HepG2 (cell line): ENCODE measurements around the gene GDPD1. TPM values are rescaled to one million over a fixed set of nuclear protein-coding genes. Genes with fewer than 3 reads are reported as not detected.

Experiments used
- BCLAF1 ChIP-seq: fragments of 450-650 bp; IDR thresholded peaks from 2 replicates; pipeline ENCODE4 v1.6.1; 2017; ENCODE audit warnings: mild to moderate bottlenecking
- CAMTA2 ChIP-seq: sonication (generic); formaldehyde crosslinking; IDR thresholded peaks from 2 replicates; pipeline ENCODE4 v1.4.0; 2020; ENCODE audit warnings: mild to moderate bottlenecking, missing genetic modification reagents, borderline replicate concordance
- CENPT ChIP-seq: sonication (generic); formaldehyde crosslinking; IDR thresholded peaks from 2 replicates; pipeline ENCODE4 v1.8.0; 2022; ENCODE audit warnings: low read depth, mild to moderate bottlenecking, moderate library complexity, missing genetic modification reagents
- FOXK1 ChIP-seq: sonication (generic); formaldehyde crosslinking; IDR thresholded peaks from 2 replicates; pipeline ENCODE4 v1.4.0; 2020; ENCODE audit warnings: low read depth, missing genetic modification reagents, borderline replicate concordance
- KAT2B ChIP-seq: fragments of 150-350 bp; IDR thresholded peaks from 2 replicates; pipeline ENCODE4 v1.6.1; 2014; ENCODE audit warnings: low read depth, low read length, borderline replicate concordance
- KDM6A ChIP-seq: IDR thresholded peaks from 2 replicates; pipeline ENCODE4 v1.6.1; 2016; ENCODE audit warnings: low read depth
- MTF2 ChIP-seq: sonication (generic); formaldehyde crosslinking; IDR thresholded peaks from 2 replicates; pipeline ENCODE4 v1.5.0; 2020; ENCODE audit warnings: missing genetic modification reagents, borderline replicate concordance
- NBN ChIP-seq: fragments of 450-650 bp; conservative IDR thresholded peaks from 2 replicates; pipeline ENCODE4 v1.6.1; 2017
- PHF5A ChIP-seq: IDR thresholded peaks from one replicate; pipeline ENCODE4 v1.6.1; 2018; ENCODE audit warnings: low read depth, missing genetic modification reagents; ENCODE audit not compliant: unreplicated experiment
- SIN3B ChIP-seq: fragments of 150-350 bp; IDR thresholded peaks from 2 replicates; pipeline ENCODE4 v1.6.1; 2014; ENCODE audit warnings: low read length
- SIX1 ChIP-seq: sonication (generic); formaldehyde crosslinking; IDR thresholded peaks from 2 replicates; pipeline ENCODE4 v1.4.0; 2020; ENCODE audit warnings: missing genetic modification reagents, borderline replicate concordance
- SNAI1 ChIP-seq: sonication (generic); formaldehyde crosslinking; IDR thresholded peaks from 2 replicates; pipeline ENCODE4 v1.5.0; 2020; ENCODE audit warnings: mild to moderate bottlenecking, missing genetic modification reagents, borderline replicate concordance
- TBX3 ChIP-seq: fragments of 450-650 bp; IDR thresholded peaks from 2 replicates; pipeline ENCODE4 v1.6.1; 2017; ENCODE audit warnings: antibody characterized with exemption, mild to moderate bottlenecking, inconsistent platforms, borderline replicate concordance
- TEAD3 ChIP-seq: optimal IDR thresholded peaks from 2 replicates; pipeline ENCODE3; 2016; ENCODE audit warnings: borderline replicate concordance
- THAP9 ChIP-seq: sonication (generic); formaldehyde crosslinking; IDR thresholded peaks from 2 replicates; pipeline ENCODE4; 2020; ENCODE audit warnings: missing genetic modification reagents, mild to moderate bottlenecking, borderline replicate concordance
- ZFP37 ChIP-seq: sonication (generic); formaldehyde crosslinking; IDR thresholded peaks from 2 replicates; pipeline ENCODE4 v1.4.0; 2020; ENCODE audit warnings: missing genetic modification reagents, borderline replicate concordance
- ZMAT5 ChIP-seq: sonication (generic); formaldehyde crosslinking; IDR thresholded peaks from 2 replicates; pipeline ENCODE4 v1.5.0; 2020; ENCODE audit warnings: mild to moderate bottlenecking, low read depth, missing genetic modification reagents, borderline replicate concordance
- ZNF34 ChIP-seq: sonication (generic); formaldehyde crosslinking; IDR thresholded peaks from 2 replicates; pipeline ENCODE4 v1.4.0; 2020; ENCODE audit warnings: mild to moderate bottlenecking, missing genetic modification reagents, borderline replicate concordance
- ZNF382 ChIP-seq: sonication (generic); formaldehyde crosslinking; IDR thresholded peaks from 2 replicates; pipeline ENCODE4 v1.5.0; 2020; ENCODE audit warnings: missing genetic modification reagents, mild to moderate bottlenecking, borderline replicate concordance
- ZNF563 ChIP-seq: sonication (generic); formaldehyde crosslinking; IDR thresholded peaks from 2 replicates; pipeline ENCODE4 v1.8.0; 2022; ENCODE audit warnings: mild to moderate bottlenecking, moderate library complexity, missing genetic modification reagents
- ZNF713 ChIP-seq: sonication (generic); formaldehyde crosslinking; IDR thresholded peaks from 2 replicates; pipeline ENCODE4 v1.4.0; 2020; ENCODE audit warnings: mild to moderate bottlenecking, missing genetic modification reagents
- ZNF746 ChIP-seq: sonication (generic); formaldehyde crosslinking; IDR thresholded peaks from 2 replicates; pipeline ENCODE4 v1.8.0; 2022; ENCODE audit warnings: mild to moderate bottlenecking, missing genetic modification reagents
- ZNF780A ChIP-seq: sonication (generic); formaldehyde crosslinking; IDR thresholded peaks from 2 replicates; pipeline ENCODE4 v1.8.0; 2022; ENCODE audit warnings: mild to moderate bottlenecking, missing genetic modification reagents, moderate library complexity
- polyA plus RNA-seq, 8 experiments: library from polyadenylated mRNA; depleted of rRNA in 3 of 8; stranded (reverse) in 7 of 8; unstranded in 1 of 8; fragments of >200 nt; fragmentation: Illumina TruSeq in 4 of 8; extraction: Trizol in 4 of 8; gene quantifications; 2 replicates each; pipeline versions ENCODE4 v1.2.1 to v1.2.3, GENCODE V29; 2011 to 2016; ENCODE audit warnings: low read depth in 4 of 8, missing spikeins in 1 of 8, mixed read lengths in 1 of 8; ENCODE audit not compliant: insufficient read depth in 1 of 8
- total RNA-seq, 5 experiments: library from RNA; depleted of rRNA; stranded (reverse); fragments of >200 nt; fragmentation: Illumina TruSeq; extraction: Trizol; gene quantifications; 2 replicates each; pipeline ENCODE4 v1.2.3, GENCODE V29; 2016; ENCODE audit warnings: low read depth in 1 of 5

Gene GDPD1
- total and polyA plus RNA-seq, 2 of the 13 experiments (the other 11 are each of a cell fraction or from before 2014, with no cell fraction given): 6.0 to 7.7 TPM

GRCh38 chr17:59220328-59221158, at the start of gene GDPD1 (continued):
- TF ChIP-seq ZMAT5 (CRISPR knock-in tag) (no peak), SNAI1 (CRISPR knock-in tag) (peak; percentile 57; the same call in 1 of the 2 replicates), THAP9 (CRISPR knock-in tag) (peak; percentile 90; the same call in 1 of the 2 replicates), CENPT (CRISPR knock-in tag) (no peak), SIN3B (0 out of 2 replicates have a peak, but pooled peaks have one; percentile 43), TEAD3 (peak; percentile 74), KAT2B (no peak), ZFP37 (CRISPR knock-in tag) (no peak), TBX3 (no peak), ZNF34 (CRISPR knock-in tag) (peak; percentile 75; the same call in 1 of the 2 replicates), ZNF746 (CRISPR knock-in tag) (peak; percentile 74; the same call in 1 of the 2 replicates), KDM6A (CRISPR knock-in tag) (no peak), ZNF563 (CRISPR knock-in tag) (no peak), PHF5A (CRISPR knock-in tag) (peak; percentile 36), BCLAF1 (no peak), ZNF713 (CRISPR knock-in tag) (no peak), CAMTA2 (CRISPR knock-in tag) (no peak), FOXK1 (0 out of 2 replicates have a peak, but pooled peaks have one; percentile 33), NBN (no peak), ZNF780A (CRISPR knock-in tag) (no peak), SIX1 (CRISPR knock-in tag) (no peak), ZNF382 (no peak), MTF2 (CRISPR knock-in tag) (peak; percentile 72; the same call in 1 of the 2 replicates)
